ENCODE results near the gene TXLNA.
"Not testable (repeated sequence)": the region's sequence is repeated elsewhere in the genome, so short reads cannot be mapped to it uniquely, and the experiment has no call there.

The TXLNA gene

DNA sequence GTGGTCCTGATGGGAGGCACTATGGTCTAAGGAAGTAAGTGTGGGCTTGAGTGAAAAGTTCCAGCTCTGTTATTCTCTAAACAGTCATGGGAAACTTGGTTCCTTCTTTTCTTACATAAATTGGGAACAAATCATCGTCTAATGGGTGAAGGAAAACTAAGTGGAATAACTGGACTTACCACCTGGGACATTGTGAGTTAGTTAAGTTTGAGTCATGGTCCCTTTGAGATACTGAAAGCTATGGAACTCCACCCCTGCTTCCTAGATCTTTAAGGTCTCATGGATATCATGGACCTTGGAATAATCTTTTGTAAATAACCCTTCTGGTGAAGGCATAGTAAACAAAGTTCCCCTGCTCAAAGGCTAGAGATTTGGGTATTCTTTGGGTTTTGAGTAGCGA is 16.1 kb upstream of the TXLNA start:
- no peaks in the 10 kb centered on the region for H3K4me1 ChIP-seq (ENCODE audit: insufficient read depth, low read length, poor library complexity, severe bottlenecking)
- TF ChIP-seq, protein P1, sequence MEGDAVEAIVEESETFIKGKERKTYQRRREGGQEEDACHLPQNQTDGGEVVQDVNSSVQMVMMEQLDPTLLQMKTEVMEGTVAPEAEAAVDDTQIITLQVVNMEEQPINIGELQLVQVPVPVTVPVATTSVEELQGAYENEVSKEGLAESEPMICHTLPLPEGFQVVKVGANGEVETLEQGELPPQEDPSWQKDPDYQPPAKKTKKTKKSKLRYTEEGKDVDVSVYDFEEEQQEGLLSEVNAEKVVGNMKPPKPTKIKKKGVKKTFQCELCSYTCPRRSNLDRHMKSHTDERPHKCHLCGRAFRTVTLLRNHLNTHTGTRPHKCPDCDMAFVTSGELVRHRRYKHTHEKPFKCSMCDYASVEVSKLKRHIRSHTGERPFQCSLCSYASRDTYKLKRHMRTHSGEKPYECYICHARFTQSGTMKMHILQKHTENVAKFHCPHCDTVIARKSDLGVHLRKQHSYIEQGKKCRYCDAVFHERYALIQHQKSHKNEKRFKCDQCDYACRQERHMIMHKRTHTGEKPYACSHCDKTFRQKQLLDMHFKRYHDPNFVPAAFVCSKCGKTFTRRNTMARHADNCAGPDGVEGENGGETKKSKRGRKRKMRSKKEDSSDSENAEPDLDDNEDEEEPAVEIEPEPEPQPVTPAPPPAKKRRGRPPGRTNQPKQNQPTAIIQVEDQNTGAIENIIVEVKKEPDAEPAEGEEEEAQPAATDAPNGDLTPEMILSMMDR (conservative IDR thresholded peaks at IDR 0.05; ENCODE audit: low read length): no peak
- no peak for TF ChIP-seq EZH2phosphoT487 (IDR thresholded peaks at IDR 0.05; ENCODE audit: borderline replicate concordance)
- no peaks in the 10 kb centered on the region for H4K20me1 ChIP-seq (ENCODE audit: insufficient read depth, low read length, poor library complexity, severe bottlenecking)
- H3K4me2 ChIP-seq (ENCODE audit: low read depth, low read length, poor library complexity, severe bottlenecking): no peak overlapping the region
- H3K9ac ChIP-seq (ENCODE audit: low read depth, low read length, poor library complexity, severe bottlenecking): no peak overlapping the region
- no peak overlapping the region for H3K4me3 ChIP-seq (ENCODE audit: low read length, poor library complexity, severe bottlenecking)
- no peaks in the 10 kb centered on the region for H3K27me3 ChIP-seq (ENCODE audit: insufficient read depth, low read length, poor library complexity, severe bottlenecking)
- no peak overlapping the region for H2AFZ ChIP-seq (ENCODE audit: low read length)
- no peaks in the 10 kb centered on the region for H3K9me3 ChIP-seq (ENCODE audit: insufficient read depth, low read depth, low read length)
- H3K36me3 ChIP-seq (ENCODE audit: insufficient read depth, low read length): peaks cover 74% of the 10 kb centered on the region
- H3K79me2 ChIP-seq (ENCODE audit: insufficient read depth, low read length): no peaks in the 10 kb centered on the region
- H3K9me2 ChIP-seq (replicated peaks; ENCODE audit: low read depth, low read length): no peaks in the 10 kb centered on the region
- H3F3A ChIP-seq (ENCODE audit: low read depth): no peaks in the 10 kb centered on the region

DNA sequence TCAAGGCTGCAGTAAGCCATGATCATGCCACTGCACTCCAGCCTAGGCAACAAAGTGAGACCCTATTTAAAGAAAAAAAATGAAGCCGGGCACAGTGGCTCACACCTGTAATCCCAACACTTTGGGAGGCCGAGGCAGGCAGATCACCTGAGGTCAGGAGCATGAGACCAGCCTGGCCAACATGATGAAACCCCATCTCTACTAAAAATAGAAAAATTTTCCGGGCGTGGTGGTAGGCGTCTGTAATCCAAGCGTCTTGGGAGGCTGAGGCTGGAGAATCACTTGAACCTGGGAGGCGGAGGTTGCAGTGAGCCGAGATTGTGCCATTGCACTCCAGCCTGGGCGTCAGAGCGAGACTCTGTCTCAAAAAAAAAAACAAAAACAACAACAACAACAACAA is 13.8 kb upstream of the TXLNA start:
- not testable (repeated sequence) for H3K9ac ChIP-seq (ENCODE audit: low read depth, low read length, poor library complexity, severe bottlenecking); H3K9me2 ChIP-seq (replicated peaks; ENCODE audit: low read depth, low read length); H3K4me1 ChIP-seq (ENCODE audit: insufficient read depth, low read length, poor library complexity, severe bottlenecking); H3K79me2 ChIP-seq (ENCODE audit: insufficient read depth, low read length); H4K20me1 ChIP-seq (ENCODE audit: insufficient read depth, low read length, poor library complexity, severe bottlenecking); H3K9me3 ChIP-seq (ENCODE audit: insufficient read depth, low read depth, low read length); H3K27me3 ChIP-seq (ENCODE audit: insufficient read depth, low read length, poor library complexity, severe bottlenecking); H3F3A ChIP-seq (ENCODE audit: low read depth); H3K4me3 ChIP-seq (ENCODE audit: low read length, poor library complexity, severe bottlenecking); H3K4me2 ChIP-seq (ENCODE audit: low read depth, low read length, poor library complexity, severe bottlenecking); H2AFZ ChIP-seq (ENCODE audit: low read length)
- peaks cover 67% of the 10 kb centered on the region; the same call in 1 of the 2 replicates for H3K36me3 ChIP-seq (ENCODE audit: insufficient read depth, low read length)

DNA sequence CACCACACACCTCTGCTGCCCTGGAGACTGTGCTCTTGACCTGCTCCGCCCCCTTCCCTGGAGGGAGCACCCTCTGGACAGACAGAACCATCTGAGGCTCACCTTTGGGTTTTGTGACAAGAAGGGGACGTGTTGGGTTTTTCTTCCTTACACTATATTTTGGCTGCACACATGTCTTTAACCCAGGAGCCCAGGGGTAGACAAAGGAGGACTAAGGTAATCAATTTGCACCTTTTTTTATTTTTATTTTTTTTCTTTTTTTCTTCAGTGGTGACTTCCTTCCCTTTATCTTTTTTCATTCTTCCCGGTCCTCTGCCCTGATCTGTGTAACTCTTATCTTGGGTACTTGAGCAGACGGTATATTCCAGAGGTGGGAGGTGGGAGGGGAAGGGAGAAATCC is 8.5 kb upstream of the TXLNA start:
- no peak for TF ChIP-seq EZH2phosphoT487 (IDR thresholded peaks at IDR 0.05; ENCODE audit: borderline replicate concordance)
- TF ChIP-seq, protein P1 (conservative IDR thresholded peaks at IDR 0.05; ENCODE audit: low read length): no peak
- peaks cover 11% of the 10 kb centered on the region for H3K4me1 ChIP-seq (ENCODE audit: insufficient read depth, low read length, poor library complexity, severe bottlenecking)
- no peaks in the 10 kb centered on the region for H3K9me3 ChIP-seq (ENCODE audit: insufficient read depth, low read depth, low read length)
- no peak overlapping the region for H3K4me2 ChIP-seq (ENCODE audit: low read depth, low read length, poor library complexity, severe bottlenecking)
- H3K36me3 ChIP-seq (ENCODE audit: insufficient read depth, low read length): peaks cover 48% of the 10 kb centered on the region; the same call in 1 of the 2 replicates
- no peaks in the 10 kb centered on the region for H3K27me3 ChIP-seq (ENCODE audit: insufficient read depth, low read length, poor library complexity, severe bottlenecking)
- H3K9ac ChIP-seq (ENCODE audit: low read depth, low read length, poor library complexity, severe bottlenecking): no peak overlapping the region
- H3F3A ChIP-seq (ENCODE audit: low read depth): no peaks in the 10 kb centered on the region
- no peak overlapping the region for H3K4me3 ChIP-seq (ENCODE audit: low read length, poor library complexity, severe bottlenecking)
- no peaks in the 10 kb centered on the region for H3K9me2 ChIP-seq (replicated peaks; ENCODE audit: low read depth, low read length)
- H4K20me1 ChIP-seq (ENCODE audit: insufficient read depth, low read length, poor library complexity, severe bottlenecking): no peaks in the 10 kb centered on the region
- H3K79me2 ChIP-seq (ENCODE audit: insufficient read depth, low read length): no peaks in the 10 kb centered on the region
- H2AFZ ChIP-seq (ENCODE audit: low read length): no peak overlapping the region

DNA sequence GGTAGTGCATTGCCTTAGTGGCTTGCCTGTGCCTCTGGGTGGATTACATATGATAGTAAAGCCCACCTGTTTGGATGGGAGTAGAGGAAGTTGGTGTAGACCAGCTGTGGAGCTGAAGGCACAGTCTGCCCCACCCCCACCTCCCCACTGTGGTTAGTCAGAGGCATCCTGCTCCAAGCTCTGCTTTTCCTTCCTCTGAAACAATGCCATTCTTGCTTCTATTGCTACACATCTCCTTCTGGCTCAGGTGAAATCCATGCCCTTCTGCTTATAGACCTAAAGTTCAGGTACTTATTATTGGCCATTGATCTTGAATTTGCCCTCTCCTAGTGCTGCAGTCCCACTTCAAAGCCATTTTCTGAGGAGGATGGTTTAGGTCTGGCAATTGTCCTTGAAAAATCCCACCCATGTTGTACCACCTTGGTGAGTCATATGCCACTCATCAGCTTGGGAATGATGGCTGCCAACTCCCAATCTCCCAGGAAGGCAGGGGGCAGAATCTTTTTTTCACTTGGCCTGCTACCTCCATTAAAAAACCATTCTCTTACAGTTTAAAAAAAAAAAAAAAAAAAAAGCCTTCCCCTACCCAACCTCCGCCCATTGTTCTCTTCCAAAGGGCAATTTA is 6.7 kb upstream of the TXLNA start:
- H3K36me3 ChIP-seq (ENCODE audit: insufficient read depth, low read length): peaks cover 35% of the 10 kb centered on the region; the same call in 1 of the 2 replicates

More for the DNA sequence above, 6.7 kb upstream of the TXLNA start:
- TF ChIP-seq EZH2phosphoT487 (IDR thresholded peaks at IDR 0.05; ENCODE audit: borderline replicate concordance): no peak
- TF ChIP-seq, protein P1 (conservative IDR thresholded peaks at IDR 0.05; ENCODE audit: low read length): no peak
- Histone ChIP-seq H3K9me2 (replicated peaks; ENCODE audit: low read depth, low read length) (no peaks in the 10 kb centered on the region), H3K4me3 (ENCODE audit: low read length, poor library complexity, severe bottlenecking) (no peak overlapping the region), H2AFZ (ENCODE audit: low read length) (no peak overlapping the region), H4K20me1 (ENCODE audit: insufficient read depth, low read length, poor library complexity, severe bottlenecking) (no peaks in the 10 kb centered on the region), H3K27me3 (ENCODE audit: insufficient read depth, low read length, poor library complexity, severe bottlenecking) (no peaks in the 10 kb centered on the region), H3K9me3 (ENCODE audit: insufficient read depth, low read depth, low read length) (no peaks in the 10 kb centered on the region), H3K4me2 (ENCODE audit: low read depth, low read length, poor library complexity, severe bottlenecking) (peak overlapping the region; percentile 32), H3K9ac (ENCODE audit: low read depth, low read length, poor library complexity, severe bottlenecking) (no peak overlapping the region), H3F3A (ENCODE audit: low read depth) (no peaks in the 10 kb centered on the region), H3K79me2 (ENCODE audit: insufficient read depth, low read length) (no peaks in the 10 kb centered on the region), H3K4me1 (ENCODE audit: insufficient read depth, low read length, poor library complexity, severe bottlenecking) (peaks cover 11% of the 10 kb centered on the region)
